ENCODE data around the gene OVCH1.
"Not testable (repeated sequence)": the region's sequence is repeated elsewhere in the genome, so short reads cannot be mapped to it uniquely, and the experiment has no call there.

OVCH1 gene

GRCh38 chr12:29486972-29487371 is 10.5 kb downstream of the OVCH1 start:
- Histone ChIP-seq H3K36me3 (ENCODE audit: control insufficient read depth, insufficient read depth, low read length) (no peaks in the 10 kb centered on the region), H3K27ac (ENCODE audit: low read depth, low read length) (no peak overlapping the region), H3K27me3 (ENCODE audit: control insufficient read depth, insufficient read depth, low read length) (no peaks in the 10 kb centered on the region), H3K4me1 (ENCODE audit: control insufficient read depth, insufficient read depth, low read length) (no peaks in the 10 kb centered on the region), H3K4me3 (ENCODE audit: low read length) (no peak overlapping the region), H3K9ac (ENCODE audit: low read length) (no peak overlapping the region)

- no peaks in the 10 kb centered on the region for H3K4me1 ChIP-seq (ENCODE audit: control insufficient read depth, insufficient read depth, low read length)
- no peaks in the 10 kb centered on the region for H3K27me3 ChIP-seq (ENCODE audit: control insufficient read depth, insufficient read depth, low read length)
- no peak overlapping the region for H3K4me3 ChIP-seq (ENCODE audit: low read length)
- no peaks in the 10 kb centered on the region for H3K36me3 ChIP-seq (ENCODE audit: control insufficient read depth, insufficient read depth, low read length)
- H3K27ac ChIP-seq (ENCODE audit: low read depth, low read length), result no peak overlapping the region
- no peak overlapping the region for H3K9ac ChIP-seq (ENCODE audit: low read length)
Measured at GRCh38 chr12:29463198-29463597, 34.3 kb downstream of the OVCH1 start.

GRCh38 chr12:29460082-29460481 is 37.4 kb downstream of the OVCH1 start:
- no peaks in the 10 kb centered on the region for H3K36me3 ChIP-seq (ENCODE audit: control insufficient read depth, insufficient read depth, low read length)
- H3K27ac ChIP-seq (ENCODE audit: low read depth, low read length), result no peak overlapping the region
- H3K4me1 ChIP-seq (ENCODE audit: control insufficient read depth, insufficient read depth, low read length), result no peaks in the 10 kb centered on the region
- no peak overlapping the region for H3K4me3 ChIP-seq (ENCODE audit: low read length)
- no peaks in the 10 kb centered on the region for H3K27me3 ChIP-seq (ENCODE audit: control insufficient read depth, insufficient read depth, low read length)
- H3K9ac ChIP-seq (ENCODE audit: low read length), result no peak overlapping the region

DNA sequence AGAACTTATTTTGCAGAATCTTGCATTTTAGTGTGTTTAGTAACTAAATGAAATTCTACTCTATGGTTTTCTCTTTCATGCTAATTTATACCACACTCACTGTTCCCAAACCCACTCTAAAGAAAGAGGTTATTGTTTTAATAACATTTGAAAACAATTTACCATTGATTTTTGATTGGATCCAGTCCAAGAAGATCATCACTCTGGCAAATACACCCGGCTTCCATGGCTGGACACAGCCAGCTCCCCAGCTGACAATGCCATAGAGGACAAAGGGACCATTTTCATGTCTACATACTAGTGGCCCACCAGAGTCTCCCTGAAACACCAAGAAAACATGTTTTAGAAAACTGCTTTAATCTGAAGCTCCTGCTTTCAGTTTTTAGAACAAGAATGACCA is 42.4 kb downstream of the OVCH1 start:
- Histone ChIP-seq H3K36me3 (ENCODE audit: control insufficient read depth, insufficient read depth, low read length) (no peaks in the 10 kb centered on the region), H3K4me3 (ENCODE audit: low read length) (no peak overlapping the region), H3K27me3 (ENCODE audit: control insufficient read depth, insufficient read depth, low read length) (no peaks in the 10 kb centered on the region), H3K27ac (ENCODE audit: low read depth, low read length) (no peak overlapping the region), H3K4me1 (ENCODE audit: control insufficient read depth, insufficient read depth, low read length) (no peaks in the 10 kb centered on the region), H3K9ac (ENCODE audit: low read length) (no peak overlapping the region)

DNA sequence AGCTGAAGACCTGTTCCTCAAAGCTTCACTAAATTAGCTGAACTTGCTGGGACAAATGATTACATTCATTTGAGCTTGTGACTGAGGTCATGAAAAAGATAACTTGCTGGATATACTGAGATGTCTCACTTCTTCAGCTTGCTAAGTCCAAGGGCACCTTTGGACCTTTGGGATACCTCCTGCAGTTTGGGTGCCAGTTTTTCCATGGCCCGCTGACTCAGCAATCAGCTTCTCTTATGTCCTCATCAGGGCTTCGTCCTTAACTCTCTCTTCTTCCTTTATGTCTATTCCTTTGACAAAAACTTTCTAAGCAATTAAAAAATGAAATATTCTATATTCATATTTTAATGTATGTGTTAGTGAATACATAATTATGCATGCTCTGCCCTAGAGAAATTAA is 45.6 kb downstream of the OVCH1 start:
- Histone ChIP-seq H3K36me3 (ENCODE audit: control insufficient read depth, insufficient read depth, low read length) (no peaks in the 10 kb centered on the region), H3K9ac (ENCODE audit: low read length) (no peak overlapping the region), H3K27me3 (ENCODE audit: control insufficient read depth, insufficient read depth, low read length) (no peaks in the 10 kb centered on the region), H3K4me3 (ENCODE audit: low read length) (no peak overlapping the region), H3K27ac (ENCODE audit: low read depth, low read length) (no peak overlapping the region), H3K4me1 (ENCODE audit: control insufficient read depth, insufficient read depth, low read length) (no peaks in the 10 kb centered on the region)

- no peak overlapping the region for H3K9ac ChIP-seq (ENCODE audit: low read length)
- no peaks in the 10 kb centered on the region for H3K27me3 ChIP-seq (ENCODE audit: control insufficient read depth, insufficient read depth, low read length)
- no peak overlapping the region for H3K4me3 ChIP-seq (ENCODE audit: low read length)
- H3K4me1 ChIP-seq (ENCODE audit: control insufficient read depth, insufficient read depth, low read length), result no peaks in the 10 kb centered on the region
- no peaks in the 10 kb centered on the region for H3K36me3 ChIP-seq (ENCODE audit: control insufficient read depth, insufficient read depth, low read length)
- H3K27ac ChIP-seq (ENCODE audit: low read depth, low read length), result no peak overlapping the region
Measured at GRCh38 chr12:29448157-29448556, 49.3 kb downstream of the OVCH1 start.

- no peaks in the 10 kb centered on the region for H3K4me1 ChIP-seq (ENCODE audit: control insufficient read depth, insufficient read depth, low read length)
- H3K4me3 ChIP-seq (ENCODE audit: low read length), result no peak overlapping the region
- no peak overlapping the region for H3K27ac ChIP-seq (ENCODE audit: low read depth, low read length)
- H3K27me3 ChIP-seq (ENCODE audit: control insufficient read depth, insufficient read depth, low read length), result no peaks in the 10 kb centered on the region
- H3K36me3 ChIP-seq (ENCODE audit: control insufficient read depth, insufficient read depth, low read length), result no peaks in the 10 kb centered on the region
- H3K9ac ChIP-seq (ENCODE audit: low read length), result no peak overlapping the region
Measured at GRCh38 chr12:29447285-29447975, 50.1 kb downstream of the OVCH1 start.

GRCh38 chr12:29439506-29439905 is 58.0 kb downstream of the OVCH1 start:
- Histone ChIP-seq H3K9ac (ENCODE audit: low read length) (no peak overlapping the region), H3K36me3 (ENCODE audit: control insufficient read depth, insufficient read depth, low read length) (no peaks in the 10 kb centered on the region), H3K4me1 (ENCODE audit: control insufficient read depth, insufficient read depth, low read length) (no peaks in the 10 kb centered on the region), H3K27ac (ENCODE audit: low read depth, low read length) (no peak overlapping the region), H3K27me3 (ENCODE audit: control insufficient read depth, insufficient read depth, low read length) (no peaks in the 10 kb centered on the region), H3K4me3 (ENCODE audit: low read length) (no peak overlapping the region)

- no peak overlapping the region for H3K27ac ChIP-seq (ENCODE audit: low read depth, low read length)
- H3K4me1 ChIP-seq (ENCODE audit: control insufficient read depth, insufficient read depth, low read length), result no peaks in the 10 kb centered on the region
- no peak overlapping the region for H3K4me3 ChIP-seq (ENCODE audit: low read length)
- H3K36me3 ChIP-seq (ENCODE audit: control insufficient read depth, insufficient read depth, low read length), result no peaks in the 10 kb centered on the region
- no peaks in the 10 kb centered on the region for H3K27me3 ChIP-seq (ENCODE audit: control insufficient read depth, insufficient read depth, low read length)
- H3K9ac ChIP-seq (ENCODE audit: low read length), result no peak overlapping the region
Measured at GRCh38 chr12:29438752-29439408, 58.6 kb downstream of the OVCH1 start.

GRCh38 chr12:29437575-29437974 is 59.9 kb downstream of the OVCH1 start:
- Histone ChIP-seq H3K9ac (ENCODE audit: low read length) (no peak overlapping the region), H3K4me1 (ENCODE audit: control insufficient read depth, insufficient read depth, low read length) (no peaks in the 10 kb centered on the region), H3K4me3 (ENCODE audit: low read length) (no peak overlapping the region), H3K36me3 (ENCODE audit: control insufficient read depth, insufficient read depth, low read length) (no peaks in the 10 kb centered on the region), H3K27ac (ENCODE audit: low read depth, low read length) (no peak overlapping the region), H3K27me3 (ENCODE audit: control insufficient read depth, insufficient read depth, low read length) (no peaks in the 10 kb centered on the region)

- not testable (repeated sequence) for H3K4me3 ChIP-seq (ENCODE audit: low read length); H3K36me3 ChIP-seq (ENCODE audit: control insufficient read depth, insufficient read depth, low read length); H3K9ac ChIP-seq (ENCODE audit: low read length); H3K27ac ChIP-seq (ENCODE audit: low read depth, low read length); H3K4me1 ChIP-seq (ENCODE audit: control insufficient read depth, insufficient read depth, low read length); H3K27me3 ChIP-seq (ENCODE audit: control insufficient read depth, insufficient read depth, low read length)
Measured at GRCh38 chr12:29436815-29437214, 60.7 kb downstream of the OVCH1 start.

DNA sequence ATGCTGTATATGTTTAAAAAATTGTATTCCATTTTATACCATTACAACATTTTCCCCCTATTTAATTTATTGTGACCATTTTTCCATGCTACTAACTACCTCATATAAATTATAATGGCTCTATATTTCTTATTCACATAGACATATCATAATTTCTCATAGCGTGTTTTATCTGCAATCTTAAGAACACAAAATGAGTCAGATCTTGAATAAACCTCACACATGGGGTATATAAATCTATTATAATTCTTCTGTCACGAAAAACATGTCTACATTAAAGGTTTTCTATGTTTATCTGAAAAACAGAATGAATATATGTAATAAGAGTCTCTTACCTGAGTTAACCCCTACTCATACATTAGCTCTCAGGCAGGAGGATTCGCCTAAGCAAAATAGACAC is 66.0 kb downstream of the OVCH1 start:
- Histone ChIP-seq H3K4me3 (ENCODE audit: low read length) (no peak overlapping the region), H3K9ac (ENCODE audit: low read length) (no peak overlapping the region), H3K4me1 (ENCODE audit: control insufficient read depth, insufficient read depth, low read length) (no peaks in the 10 kb centered on the region), H3K27ac (ENCODE audit: low read depth, low read length) (no peak overlapping the region), H3K27me3 (ENCODE audit: control insufficient read depth, insufficient read depth, low read length) (no peaks in the 10 kb centered on the region), H3K36me3 (ENCODE audit: control insufficient read depth, insufficient read depth, low read length) (no peaks in the 10 kb centered on the region)

GRCh38 chr12:29430716-29431044 is 66.8 kb downstream of the OVCH1 start:
- H3K36me3 ChIP-seq (ENCODE audit: control insufficient read depth, insufficient read depth, low read length), result no peaks in the 10 kb centered on the region
- H3K9ac ChIP-seq (ENCODE audit: low read length), result no peak overlapping the region
- no peak overlapping the region for H3K27ac ChIP-seq (ENCODE audit: low read depth, low read length)
- no peaks in the 10 kb centered on the region for H3K27me3 ChIP-seq (ENCODE audit: control insufficient read depth, insufficient read depth, low read length)
- no peaks in the 10 kb centered on the region for H3K4me1 ChIP-seq (ENCODE audit: control insufficient read depth, insufficient read depth, low read length)
- H3K4me3 ChIP-seq (ENCODE audit: low read length), result no peak overlapping the region

Measured in rectal smooth muscle tissue (tissue), 1 donor.